OCI-LY7 (cell line): ENCODE data around the gene PTCRA. TPM values are rescaled to one million over a fixed set of nuclear protein-coding genes. Genes with fewer than 3 reads are reported as not detected.

Experiments used
- BruUV-seq: library from RNA; stranded (reverse); fragments of 400-500 nt; replicated peaks from 2 replicates; lab custom pipeline; 2021; lab: Mats Ljungman, UMichigan
- CTCF ChIA-PET: fragments of 300-600 bp; sonication (Branson Sonifier 250); formaldehyde crosslinking; loops from one replicate; lab custom pipeline; 2022; ENCODE audit warnings: antibody characterized with exemption; ENCODE audit not compliant: unreplicated experiment; lab: Charles Lee
- POLR2A ChIA-PET: fragments of 300-600 bp; sonication (Branson Sonifier 250); formaldehyde crosslinking; loops from one replicate; lab custom pipeline; 2022; ENCODE audit warnings: antibody characterized with exemption; lab: Charles Lee
- DNase-seq: peaks from one replicate; pipeline ENCODE4 v3.0.0-alpha.2; 2015; ENCODE audit warnings: low spot score
- H2AFZ ChIP-seq: fragments of 200-600 bp; sonication (generic), shearing (Covaris generic); 2 replicates; pipeline ENCODE4 v1.6.1; 2014; ENCODE audit warnings: mild to moderate bottlenecking, antibody characterized with exemption, low read length, moderate library complexity
- H3K27ac ChIP-seq: fragments of 200-600 bp; sonication (generic); 2 replicates; pipeline ENCODE4 v1.5.1; 2014; ENCODE audit warnings: mixed run types, low read depth, mild to moderate bottlenecking, moderate library complexity, low read length, inconsistent platforms; ENCODE audit not compliant: poor library complexity, severe bottlenecking
- H3K36me3 ChIP-seq: fragments of 200-600 bp; sonication (generic); 2 replicates; pipeline ENCODE4 v1.6.1; 2014; ENCODE audit warnings: mild to moderate bottlenecking, antibody characterized with exemption, low read length, moderate library complexity, mixed read lengths; ENCODE audit not compliant: insufficient read depth
- H3K4me1 ChIP-seq: fragments of 200-600 bp; sonication (generic); 2 replicates; pipeline ENCODE4 v1.5.1; 2014; ENCODE audit warnings: mild to moderate bottlenecking, low read length; ENCODE audit not compliant: insufficient read depth, poor library complexity, severe bottlenecking
- H3K4me2 ChIP-seq: fragments of 200-600 bp; sonication (generic); 2 replicates; pipeline ENCODE4 v1.6.1; 2014; ENCODE audit warnings: mild to moderate bottlenecking, low read length
- H3K4me3 ChIP-seq: fragments of 200-600 bp; sonication (generic); 2 replicates; pipeline ENCODE4 v1.5.1; 2014; ENCODE audit warnings: mild to moderate bottlenecking, low read depth, low read length; ENCODE audit not compliant: poor library complexity, severe bottlenecking
- H3K79me2 ChIP-seq: fragments of 200-600 bp; sonication (generic); 2 replicates; pipeline ENCODE4 v1.6.1; 2016; ENCODE audit warnings: low read depth, mild to moderate bottlenecking, low read length, moderate library complexity, mixed read lengths; ENCODE audit not compliant: insufficient read depth
- H3K9me2 ChIP-seq: fragments of 200-600 bp; sonication (generic); 2 replicates; pipeline ENCODE4 v1.6.1; 2016; ENCODE audit warnings: mild to moderate bottlenecking, low read length, mixed read lengths; ENCODE audit not compliant: insufficient read depth
- H3K9me3 ChIP-seq: fragments of 200-600 bp; sonication (generic); 2 replicates; pipeline ENCODE4 v1.6.1; 2014; ENCODE audit warnings: mild to moderate bottlenecking, mixed run types, low read length, mixed read lengths
- H4K20me1 ChIP-seq: fragments of 200-600 bp; sonication (generic); 2 replicates; pipeline ENCODE4 v1.6.1; 2014; ENCODE audit warnings: mild to moderate bottlenecking, antibody characterized with exemption, low read length, moderate library complexity, mixed read lengths; ENCODE audit not compliant: insufficient read depth
- CTCF ChIP-seq: fragments of 200-600 bp; sonication (generic); conservative IDR thresholded peaks from 2 replicates; pipeline ENCODE4 v1.5.1; 2014; ENCODE audit warnings: mild to moderate bottlenecking, antibody characterized with exemption, low read length, moderate library complexity, mixed read lengths
- EZH2phosphoT487 ChIP-seq: fragments of 200-600 bp; sonication (generic); IDR thresholded peaks from 2 replicates; pipeline ENCODE4 v1.6.1; 2018; ENCODE audit warnings: low read depth, borderline replicate concordance, mild to moderate bottlenecking, mixed run types, antibody characterized with exemption, low read length, moderate library complexity, mixed read lengths
- intact Hi-C: fragments of 100-400 bp; cut with micrococcal nuclease; formaldehyde crosslinking; loops from one replicate; pipeline ENCODE4 v1.10.0; 2022; ENCODE audit not compliant: unreplicated experiment
- total RNA-seq, 2 experiments: library from RNA; depleted of rRNA in 1 of 2; stranded (reverse); fragments of >200 nt in 1 of 2; shearing (Covaris generic) in 1 of 2; gene quantifications; 2 replicates each; pipeline ENCODE4 v1.2.3, GENCODE V29; 2014 to 2022

Gene PTCRA
- total RNA-seq, 2 experiments from 2014 or later, result 0.85 to 0.91 TPM

GRCh38 chr6:42871711-42872110 lies 44.1 kb upstream of the PTCRA start:
- TF ChIP-seq EZH2phosphoT487 (no peak), CTCF (no peak)
- ChIA-PET POLR2A (interaction anchor here (0.6 to 0.9 kb wide), 3 partner anchors 8 to 142 kb away, joined by 3 to 5 read pairs (median 4); no protein-coding TSS in a partner anchor), CTCF (no interaction called here)
- H3K4me3 ChIP-seq, result no peak overlapping the region
- intact Hi-C loops, result no loop called here
- H2AFZ ChIP-seq, result peak overlapping the region; percentile 25; the same call in 1 of the 2 replicates
- H4K20me1 ChIP-seq, result no peaks in the 10 kb centered on the region
- peaks cover 28% of the 10 kb centered on the region for H3K36me3 ChIP-seq
- H3K9me2 ChIP-seq, result no peaks in the 10 kb centered on the region
- H3K4me1 ChIP-seq, result peaks cover 14% of the 10 kb centered on the region
- no peaks in the 10 kb centered on the region for H3K79me2 ChIP-seq
- H3K9me3 ChIP-seq, result no peaks in the 10 kb centered on the region
- peak overlapping the region; percentile 50 for H3K4me2 ChIP-seq
- no TSS peak for BruUV-seq
- H3K27ac ChIP-seq, result peak overlapping the region; percentile 38
- peak; percentile 61 for DNase-seq

GRCh38 chr6:42873313-42873712 lies 42.5 kb upstream of the PTCRA start:
- Histone ChIP-seq H2AFZ (no peak overlapping the region), H4K20me1 (no peaks in the 10 kb centered on the region), H3K4me1 (peaks cover 20% of the 10 kb centered on the region), H3K4me2 (no peak overlapping the region), H3K79me2 (no peaks in the 10 kb centered on the region), H3K4me3 (no peak overlapping the region), H3K9me2 (no peaks in the 10 kb centered on the region), H3K27ac (no peak overlapping the region), H3K36me3 (peaks cover 13% of the 10 kb centered on the region), H3K9me3 (no peaks in the 10 kb centered on the region)
- ChIA-PET CTCF (no interaction called here), POLR2A (interaction anchor here (0.5 to 1.0 kb wide), 6 partner anchors 84 to 158 kb away, joined by 3 to 7 read pairs (median 3); partner anchors contain the start of gene TBCC)
- no TSS peak for BruUV-seq
- DNase-seq, result no peak
- intact Hi-C loops, result no loop called here
- TF ChIP-seq EZH2phosphoT487, result no peak
- TF ChIP-seq CTCF, result no peak

GRCh38 chr6:42877695-42878094 lies 38.2 kb upstream of the PTCRA start:
- Histone ChIP-seq H3K27ac (peak overlapping the region; percentile 10), H2AFZ (peak overlapping the region; percentile 77), H4K20me1 (no peaks in the 10 kb centered on the region), H3K9me2 (no peaks in the 10 kb centered on the region), H3K4me3 (no peak overlapping the region), H3K36me3 (peaks cover 18% of the 10 kb centered on the region), H3K4me2 (no peak overlapping the region), H3K79me2 (peaks cover 29% of the 10 kb centered on the region), H3K9me3 (no peaks in the 10 kb centered on the region), H3K4me1 (peaks cover 18% of the 10 kb centered on the region)
- TF ChIP-seq CTCF (no peak), EZH2phosphoT487 (no peak)
- no TSS peak for BruUV-seq
- no peak for DNase-seq
- POLR2A ChIA-PET, result interaction anchor here (0.5 kb wide), 1 partner anchor 91 kb away, joined by 3 read pairs; no protein-coding TSS in a partner anchor
- intact Hi-C loops, result loop anchor here (1.0 to 5.0 kb wide), 6 partner anchors 21 to 661 kb away; partner anchors contain the start of genes BICRAL, MRPS10 and UBR2
- CTCF ChIA-PET, result interaction anchor here (1.2 kb wide), 1 partner anchor 216 kb away, joined by 9 read pairs; no protein-coding TSS in a partner anchor
